Measurements from ENCODE around the gene C2CD4C.
"Not testable (repeated sequence)": the region's sequence is repeated elsewhere in the genome, so short reads cannot be mapped to it uniquely, and the experiment has no call there.

The C2CD4C gene

DNA sequence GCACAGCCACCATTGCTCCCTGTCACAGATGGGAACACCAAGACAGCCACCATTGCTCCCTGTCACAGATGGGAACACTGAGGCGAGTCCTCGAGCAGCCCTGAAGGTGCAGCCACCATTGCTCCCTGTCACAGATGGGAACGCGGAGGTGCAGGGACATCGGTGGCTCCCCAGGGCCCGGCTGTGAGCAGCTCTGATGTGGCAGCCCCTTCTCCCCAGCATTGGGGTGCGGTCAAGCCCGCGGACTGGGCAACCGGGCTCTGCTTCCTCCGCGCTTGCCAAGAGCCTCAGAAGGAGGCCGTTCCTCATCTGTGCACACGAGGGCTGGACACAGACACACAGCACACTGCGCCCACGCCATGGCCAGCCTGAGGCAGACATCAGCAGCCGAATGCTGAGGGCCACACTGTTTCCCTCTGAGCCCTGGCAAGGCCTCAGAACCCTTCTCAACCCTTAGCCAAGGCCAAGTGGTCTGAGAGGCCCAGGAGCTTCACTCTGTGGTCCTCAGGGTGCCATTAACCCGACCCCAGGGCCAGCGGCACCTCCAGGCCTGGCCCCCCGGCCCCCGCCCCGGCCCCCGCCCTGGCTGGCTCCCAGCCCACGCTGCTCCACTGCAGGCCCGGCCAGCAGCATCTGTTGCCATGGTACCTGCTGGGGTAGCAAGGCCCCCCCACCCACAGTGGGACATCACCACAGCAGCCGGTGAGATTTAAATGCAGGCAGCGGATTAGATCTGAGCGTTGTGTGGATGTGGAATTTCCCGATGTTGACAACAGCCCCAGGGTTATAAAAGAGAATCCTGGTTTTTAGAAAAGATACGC, 18.4 kb downstream of the C2CD4C start:
- Histone ChIP-seq H3K27me3 (ENCODE audit: control insufficient read depth, insufficient read depth, low read length) (no peaks in the 10 kb centered on the region), H3K9me3 (ENCODE audit: control insufficient read depth, insufficient read depth, low read length) (no peaks in the 10 kb centered on the region), H3K4me1 (ENCODE audit: control insufficient read depth, insufficient read depth, low read length) (peaks cover 6% of the 10 kb centered on the region), H3K4me3 (ENCODE audit: low read depth, low read length) (no peak overlapping the region), H3K36me3 (ENCODE audit: control insufficient read depth, insufficient read depth, low read length) (no peaks in the 10 kb centered on the region), H3K9ac (ENCODE audit: low read depth, low read length) (no peak overlapping the region)

- peaks cover 12% of the 10 kb centered on the region for H3K4me1 ChIP-seq (ENCODE audit: control insufficient read depth, insufficient read depth, low read length)
- H3K9ac ChIP-seq (ENCODE audit: low read depth, low read length), result no peak overlapping the region
- no peaks in the 10 kb centered on the region for H3K9me3 ChIP-seq (ENCODE audit: control insufficient read depth, insufficient read depth, low read length)
- no peak overlapping the region for H3K4me3 ChIP-seq (ENCODE audit: low read depth, low read length)
- H3K36me3 ChIP-seq (ENCODE audit: control insufficient read depth, insufficient read depth, low read length), result no peaks in the 10 kb centered on the region
- no peaks in the 10 kb centered on the region for H3K27me3 ChIP-seq (ENCODE audit: control insufficient read depth, insufficient read depth, low read length)
Measured at GRCh38 chr19:389935-390289, 19.0 kb downstream of the C2CD4C start.

DNA sequence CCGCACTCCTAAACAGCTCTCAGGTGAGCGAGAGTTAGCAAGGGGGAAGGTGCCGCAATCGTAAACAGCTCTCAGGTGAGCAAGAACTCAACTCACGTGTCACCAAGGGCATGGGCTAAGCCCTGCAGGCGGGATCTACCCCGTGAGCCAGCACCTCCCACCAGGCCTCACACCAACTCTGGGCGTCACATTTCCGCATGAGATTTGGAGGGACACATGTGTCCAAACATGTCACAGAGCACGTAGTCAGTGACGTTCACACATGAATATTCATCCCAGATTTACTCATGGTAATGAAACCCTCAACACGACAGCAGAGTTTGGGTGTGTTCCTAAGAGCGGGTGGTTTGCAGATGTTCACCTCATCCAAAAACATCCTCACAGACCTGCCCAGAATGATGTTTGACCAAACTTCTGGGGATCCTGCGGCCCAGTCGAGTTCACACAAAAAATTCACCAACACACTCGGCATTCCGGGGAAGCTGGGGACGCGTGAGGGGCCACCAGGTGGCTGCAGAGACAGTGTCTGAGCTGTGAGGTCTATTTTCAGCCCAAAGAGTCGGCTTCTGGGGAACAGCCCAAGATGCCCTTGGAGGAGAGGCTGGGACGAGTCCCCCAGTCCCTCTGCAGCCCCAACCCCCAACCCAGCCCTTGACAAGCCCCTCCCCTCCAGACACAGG, 19.6 kb downstream of the C2CD4C start:
- peak overlapping the region; percentile 47 for H3K9ac ChIP-seq (ENCODE audit: low read depth, low read length)
- no peaks in the 10 kb centered on the region for H3K27me3 ChIP-seq (ENCODE audit: control insufficient read depth, insufficient read depth, low read length)
- H3K36me3 ChIP-seq (ENCODE audit: control insufficient read depth, insufficient read depth, low read length), result no peaks in the 10 kb centered on the region
- no peak overlapping the region for H3K4me3 ChIP-seq (ENCODE audit: low read depth, low read length)
- H3K9me3 ChIP-seq (ENCODE audit: control insufficient read depth, insufficient read depth, low read length), result no peaks in the 10 kb centered on the region
- H3K4me1 ChIP-seq (ENCODE audit: control insufficient read depth, insufficient read depth, low read length), result peaks cover 15% of the 10 kb centered on the region

- Histone ChIP-seq H3K9me3 (ENCODE audit: control insufficient read depth, insufficient read depth, low read length) (no peaks in the 10 kb centered on the region), H3K4me3 (ENCODE audit: low read depth, low read length) (no peak overlapping the region), H3K9ac (ENCODE audit: low read depth, low read length) (no peak overlapping the region), H3K4me1 (ENCODE audit: control insufficient read depth, insufficient read depth, low read length) (peaks cover 19% of the 10 kb centered on the region), H3K36me3 (ENCODE audit: control insufficient read depth, insufficient read depth, low read length) (no peaks in the 10 kb centered on the region), H3K27me3 (ENCODE audit: control insufficient read depth, insufficient read depth, low read length) (no peaks in the 10 kb centered on the region)
Measured at GRCh38 chr19:388691-389090, 20.3 kb downstream of the C2CD4C start.

GRCh38 chr19:387777-388176, 21.2 kb downstream of the C2CD4C start:
- no peaks in the 10 kb centered on the region for H3K36me3 ChIP-seq (ENCODE audit: control insufficient read depth, insufficient read depth, low read length)
- no peaks in the 10 kb centered on the region for H3K9me3 ChIP-seq (ENCODE audit: control insufficient read depth, insufficient read depth, low read length)
- no peaks in the 10 kb centered on the region for H3K27me3 ChIP-seq (ENCODE audit: control insufficient read depth, insufficient read depth, low read length)
- peak overlapping the region; percentile 8 for H3K4me3 ChIP-seq (ENCODE audit: low read depth, low read length)
- H3K4me1 ChIP-seq (ENCODE audit: control insufficient read depth, insufficient read depth, low read length), result peaks cover 19% of the 10 kb centered on the region
- H3K9ac ChIP-seq (ENCODE audit: low read depth, low read length), result no peak overlapping the region

- not testable (repeated sequence) for H3K9me3 ChIP-seq (ENCODE audit: control insufficient read depth, insufficient read depth, low read length); H3K27me3 ChIP-seq (ENCODE audit: control insufficient read depth, insufficient read depth, low read length); H3K4me3 ChIP-seq (ENCODE audit: low read depth, low read length); H3K36me3 ChIP-seq (ENCODE audit: control insufficient read depth, insufficient read depth, low read length); H3K9ac ChIP-seq (ENCODE audit: low read depth, low read length)
- H3K4me1 ChIP-seq (ENCODE audit: control insufficient read depth, insufficient read depth, low read length), result peaks cover 19% of the 10 kb centered on the region
Measured at GRCh38 chr19:386632-387301, 22.2 kb downstream of the C2CD4C start.

DNA sequence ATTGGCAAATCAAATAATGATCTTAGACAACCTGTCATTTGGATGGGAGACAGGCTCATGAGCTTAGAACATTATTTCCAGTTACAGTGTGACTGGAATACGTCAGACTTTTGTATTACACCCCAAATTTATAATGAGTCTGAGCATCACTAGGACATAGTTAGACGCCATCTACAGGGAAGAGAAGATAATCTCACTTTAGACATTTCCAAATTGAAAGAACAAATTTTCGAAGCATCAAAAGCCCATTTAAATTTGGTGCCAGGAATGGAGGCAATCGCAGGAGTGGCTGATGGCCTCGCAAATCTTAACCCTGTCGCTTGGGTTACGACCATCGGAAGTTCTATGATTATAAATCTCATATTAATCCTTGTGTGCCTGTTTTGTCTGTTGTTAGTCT, 22.8 kb downstream of the C2CD4C start:
- H3K4me3 ChIP-seq (ENCODE audit: low read depth, low read length); H3K9ac ChIP-seq (ENCODE audit: low read depth, low read length); H3K27me3 ChIP-seq (ENCODE audit: control insufficient read depth, insufficient read depth, low read length): not testable (repeated sequence)

DNA sequence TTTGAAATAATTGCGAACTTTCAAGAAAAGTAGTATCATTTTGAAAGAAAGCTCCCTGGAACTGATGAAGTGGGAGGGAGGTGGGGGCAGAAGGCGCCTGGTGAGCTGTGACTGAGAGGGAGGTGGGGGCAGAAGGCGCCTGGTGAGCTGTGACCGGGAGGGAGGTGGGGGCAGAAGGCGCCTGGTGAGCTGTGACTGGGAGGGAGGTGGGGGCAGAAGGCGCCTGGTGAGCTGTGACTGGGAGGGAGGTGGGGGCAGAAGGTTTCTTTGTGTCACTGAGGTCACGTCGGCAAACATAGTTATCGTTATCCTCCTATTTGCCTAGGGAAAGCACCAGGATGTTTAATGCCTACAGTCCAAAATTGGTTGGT, 24.2 kb downstream of the C2CD4C start:
- Histone ChIP-seq H3K4me1 (ENCODE audit: control insufficient read depth, insufficient read depth, low read length) (peaks cover 19% of the 10 kb centered on the region), H3K4me3 (ENCODE audit: low read depth, low read length) (peak overlapping the region; percentile 26), H3K27me3 (ENCODE audit: control insufficient read depth, insufficient read depth, low read length) (no peaks in the 10 kb centered on the region), H3K9ac (ENCODE audit: low read depth, low read length) (no peak overlapping the region), H3K36me3 (ENCODE audit: control insufficient read depth, insufficient read depth, low read length) (no peaks in the 10 kb centered on the region), H3K9me3 (ENCODE audit: control insufficient read depth, insufficient read depth, low read length) (no peaks in the 10 kb centered on the region)

More for the DNA sequence above, 22.8 kb downstream of the C2CD4C start:
- not testable (repeated sequence) for H3K36me3 ChIP-seq (ENCODE audit: control insufficient read depth, insufficient read depth, low read length); H3K9me3 ChIP-seq (ENCODE audit: control insufficient read depth, insufficient read depth, low read length)
- peaks cover 19% of the 10 kb centered on the region for H3K4me1 ChIP-seq (ENCODE audit: control insufficient read depth, insufficient read depth, low read length)

GRCh38 chr19:383922-384798, 24.8 kb downstream of the C2CD4C start:
- Histone ChIP-seq H3K4me1 (ENCODE audit: control insufficient read depth, insufficient read depth, low read length) (peaks cover 19% of the 10 kb centered on the region), H3K36me3 (ENCODE audit: control insufficient read depth, insufficient read depth, low read length) (no peaks in the 10 kb centered on the region), H3K27me3 (ENCODE audit: control insufficient read depth, insufficient read depth, low read length) (no peaks in the 10 kb centered on the region), H3K9ac (ENCODE audit: low read depth, low read length) (peak overlapping the region; percentile 57), H3K9me3 (ENCODE audit: control insufficient read depth, insufficient read depth, low read length) (no peaks in the 10 kb centered on the region), H3K4me3 (ENCODE audit: low read depth, low read length) (peak overlapping the region; percentile 26)

DNA sequence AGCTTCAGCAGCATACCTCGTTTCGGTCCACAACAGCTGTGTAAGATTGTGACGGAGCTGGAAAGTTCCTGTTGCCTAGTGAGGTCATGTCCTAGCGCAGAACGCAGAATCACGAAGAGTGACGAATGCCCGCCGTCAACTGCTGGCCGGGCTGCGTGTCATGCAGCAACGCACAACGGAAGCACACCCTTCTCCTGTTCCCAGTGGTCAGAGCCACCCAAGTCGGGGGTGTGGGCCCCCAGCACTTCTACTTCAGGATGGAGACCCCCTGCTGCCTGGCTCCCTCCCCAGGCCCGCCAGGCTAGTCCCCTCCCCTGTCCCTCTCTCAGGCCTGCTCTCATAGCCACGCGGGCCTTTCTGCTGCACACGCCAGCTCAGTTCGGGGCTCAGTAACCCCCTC, 25.9 kb downstream of the C2CD4C start:
- Histone ChIP-seq H3K9me3 (ENCODE audit: control insufficient read depth, insufficient read depth, low read length) (no peaks in the 10 kb centered on the region), H3K36me3 (ENCODE audit: control insufficient read depth, insufficient read depth, low read length) (no peaks in the 10 kb centered on the region), H3K27me3 (ENCODE audit: control insufficient read depth, insufficient read depth, low read length) (no peaks in the 10 kb centered on the region), H3K4me1 (ENCODE audit: control insufficient read depth, insufficient read depth, low read length) (peaks cover 19% of the 10 kb centered on the region), H3K4me3 (ENCODE audit: low read depth, low read length) (no peak overlapping the region), H3K9ac (ENCODE audit: low read depth, low read length) (no peak overlapping the region)

GRCh38 chr19:382578-382977, 26.4 kb downstream of the C2CD4C start:
- peaks cover 19% of the 10 kb centered on the region for H3K4me1 ChIP-seq (ENCODE audit: control insufficient read depth, insufficient read depth, low read length)
- not testable (repeated sequence) for H3K9me3 ChIP-seq (ENCODE audit: control insufficient read depth, insufficient read depth, low read length); H3K9ac ChIP-seq (ENCODE audit: low read depth, low read length); H3K36me3 ChIP-seq (ENCODE audit: control insufficient read depth, insufficient read depth, low read length); H3K4me3 ChIP-seq (ENCODE audit: low read depth, low read length); H3K27me3 ChIP-seq (ENCODE audit: control insufficient read depth, insufficient read depth, low read length)
